Activated CD8-positive, alpha-beta T cell treated with anti-CD3 and anti-CD28 coated beads for 36 hours (primary cell): Measurements from ENCODE around the gene TTC33. TPM values are rescaled to one million over a fixed set of nuclear protein-coding genes. Genes with fewer than 3 reads are reported as not detected.
A peak's percentile ranks its signal among the peaks of the same experiment; 100 is the strongest.

Source experiments
- ATAC-seq: fragments of 200-7000 bp; cut with Tn5 transposase; one replicate; pipeline ENCODE4 v1.10.0; 2021; ENCODE audit warnings: mild to moderate bottlenecking, moderate library complexity
- CTCF ChIA-PET: fragments of 350-600 bp; sonication (Branson Sonifier 250); formaldehyde crosslinking; loops from one replicate; lab custom pipeline; 2021; ENCODE audit warnings: antibody characterized with exemption; lab: Charles Lee
- POLR2A ChIA-PET: fragments of 350-600 bp; sonication (Branson Sonifier 250); formaldehyde crosslinking; loops from one replicate; lab custom pipeline; 2021; ENCODE audit warnings: antibody characterized with exemption; lab: Charles Lee
- DNase-seq: peaks from one replicate; pipeline ENCODE4 v3.0.0-alpha.2; 2020
- H3K27ac Mint-ChIP-seq: one replicate; pipeline ENCODE4 v1.8.0; 2021; ENCODE audit warnings: mild to moderate bottlenecking, mixed read lengths
- H3K27me3 Mint-ChIP-seq: one replicate; pipeline ENCODE4 v1.8.0; 2021; ENCODE audit warnings: mixed read lengths
- H3K36me3 Mint-ChIP-seq: one replicate; pipeline ENCODE4 v1.8.0; 2021; ENCODE audit warnings: low read depth, mixed read lengths
- H3K4me1 Mint-ChIP-seq: one replicate; pipeline ENCODE4 v1.8.0; 2021; ENCODE audit warnings: low read depth, mixed read lengths
- H3K4me3 Mint-ChIP-seq: one replicate; pipeline ENCODE4 v1.8.0; 2021; ENCODE audit warnings: mild to moderate bottlenecking, moderate library complexity, mixed read lengths
- H3K9me3 Mint-ChIP-seq: one replicate; pipeline ENCODE4 v1.8.0; 2021; ENCODE audit warnings: mixed read lengths
- CTCF ChIP-seq: fragments of 200-600 bp; IDR thresholded peaks from one replicate; pipeline ENCODE4 v1.8.0; 2022; ENCODE audit warnings: antibody characterized with exemption, mild to moderate bottlenecking
- intact Hi-C: fragments of 100-400 bp; cut with micrococcal nuclease; formaldehyde crosslinking; loops from one replicate; pipeline ENCODE4 v1.10.0; 2022
- total RNA-seq, 2 experiments: library from RNA; stranded (reverse); gene quantifications; one replicate each; pipeline ENCODE4 v1.2.3, GENCODE V29; 2021

TTC33 gene
- total RNA-seq, 2 experiments from 2014 or later: 21.4 to 21.5 TPM

DNA sequence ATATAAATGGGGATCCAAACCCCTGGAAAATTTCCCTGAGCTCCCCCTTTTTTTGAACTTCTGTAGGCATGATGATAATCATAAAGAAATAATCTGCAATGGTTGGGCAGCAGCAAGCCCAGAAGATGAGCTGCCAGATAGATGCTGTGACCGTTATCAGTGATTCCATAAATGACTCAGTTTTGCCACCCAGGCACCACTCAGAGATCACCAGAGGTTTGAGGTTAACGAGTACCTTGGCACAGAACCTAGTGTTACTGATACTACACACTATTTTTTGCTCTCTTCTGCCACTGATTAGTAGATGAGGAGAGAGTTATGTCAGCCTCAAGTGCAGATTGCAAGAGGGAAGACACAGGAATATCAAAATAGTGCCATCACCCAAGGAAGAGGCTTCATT lies 275.4 kb downstream of the TTC33 start:
- H3K4me3 Mint-ChIP-seq: peak overlapping the region; percentile 51
- no peaks in the 10 kb centered on the region for H3K27me3 Mint-ChIP-seq
- ChIA-PET CTCF (interaction anchor here (0.9 to 1.3 kb wide), 2 partner anchors 41 to 43 kb away, joined by 3 to 5 read pairs; no protein-coding TSS in a partner anchor), POLR2A (interaction anchor here (0.5 to 2.0 kb wide), 7 partner anchors 44 to 263 kb away, joined by 3 to 8 read pairs (median 3); partner anchors contain the start of gene PTGER4)
- TF ChIP-seq CTCF: no peak
- intact Hi-C loops: loop anchor here (1.0 kb wide), 1 partner anchor 96 kb away; no protein-coding TSS in a partner anchor
- peaks cover 59% of the 10 kb centered on the region for H3K4me1 Mint-ChIP-seq
- H3K36me3 Mint-ChIP-seq: no peaks in the 10 kb centered on the region
- no peaks in the 10 kb centered on the region for H3K9me3 Mint-ChIP-seq
- H3K27ac Mint-ChIP-seq: peak overlapping the region; percentile 83
- DNase-seq (peak; percentile 81), ATAC-seq (peak; percentile 78)

DNA sequence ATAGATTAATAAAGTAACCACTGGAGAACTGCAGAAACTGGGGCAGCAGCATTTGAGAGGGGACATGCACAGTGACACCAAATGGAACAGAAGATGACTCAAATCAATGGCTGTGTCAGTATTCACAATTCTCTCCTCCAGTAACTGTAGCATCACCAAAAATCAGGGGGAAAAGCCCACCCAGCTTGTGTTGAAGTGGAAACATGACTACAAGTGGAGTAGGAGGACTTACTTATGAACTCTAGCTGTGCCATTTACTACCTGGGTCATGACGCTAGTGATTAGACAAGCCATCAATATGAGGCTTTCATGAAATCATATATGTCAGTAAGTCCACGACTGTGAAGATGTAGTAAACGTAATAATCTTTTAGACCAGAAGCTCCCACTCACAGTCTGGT lies 275.8 kb downstream of the TTC33 start:
- CTCF ChIA-PET: interaction anchor here (1.3 kb wide), 1 partner anchor 41 kb away, joined by 5 read pairs; no protein-coding TSS in a partner anchor
- TF ChIP-seq CTCF: no peak
- POLR2A ChIA-PET: interaction anchor here (0.5 to 2.0 kb wide), 5 partner anchors 70 to 262 kb away, joined by 3 to 8 read pairs (median 3); partner anchors contain the start of gene PTGER4
- DNase-seq (peak; percentile 50), ATAC-seq (peak; percentile 68)
- peaks cover 59% of the 10 kb centered on the region for H3K4me1 Mint-ChIP-seq
- H3K27ac Mint-ChIP-seq: peak overlapping the region; percentile 83
- H3K27me3 Mint-ChIP-seq: no peaks in the 10 kb centered on the region
- intact Hi-C loops: loop anchor here (1.0 kb wide), 1 partner anchor 96 kb away; no protein-coding TSS in a partner anchor
- H3K36me3 Mint-ChIP-seq: no peaks in the 10 kb centered on the region
- peak overlapping the region; percentile 51 for H3K4me3 Mint-ChIP-seq
- no peaks in the 10 kb centered on the region for H3K9me3 Mint-ChIP-seq

- H3K27ac Mint-ChIP-seq: peak overlapping the region; percentile 83
- DNase-seq (no peak), ATAC-seq (no peak)
- TF ChIP-seq CTCF: no peak
- no peaks in the 10 kb centered on the region for H3K9me3 Mint-ChIP-seq
- H3K4me1 Mint-ChIP-seq: peaks cover 48% of the 10 kb centered on the region
- H3K36me3 Mint-ChIP-seq: no peaks in the 10 kb centered on the region
- H3K4me3 Mint-ChIP-seq: no peak overlapping the region
- intact Hi-C loops: no loop called here
- no peaks in the 10 kb centered on the region for H3K27me3 Mint-ChIP-seq
- CTCF ChIA-PET: interaction anchor here (1.4 kb wide), 1 partner anchor 112 kb away, joined by 3 read pairs; no protein-coding TSS in a partner anchor
- POLR2A ChIA-PET: interaction anchor here (1.0 kb wide), 1 partner anchor 197 kb away, joined by 3 read pairs; no protein-coding TSS in a partner anchor
Observed at GRCh38 chr5:40478766-40479165, 277.0 kb downstream of the TTC33 start.

- CTCF ChIA-PET: interaction anchor here (1.4 kb wide), 1 partner anchor 111 kb away, joined by 3 read pairs; no protein-coding TSS in a partner anchor
- no peak overlapping the region for H3K27ac Mint-ChIP-seq
- H3K27me3 Mint-ChIP-seq: no peaks in the 10 kb centered on the region
- peaks cover 2% of the 10 kb centered on the region for H3K9me3 Mint-ChIP-seq
- intact Hi-C loops: no loop called here
- no peak for DNase-seq
- no peak for ATAC-seq
- H3K4me1 Mint-ChIP-seq: peaks cover 43% of the 10 kb centered on the region
- H3K36me3 Mint-ChIP-seq: no peaks in the 10 kb centered on the region
- TF ChIP-seq CTCF: no peak
- H3K4me3 Mint-ChIP-seq: no peak overlapping the region
- POLR2A ChIA-PET: no interaction called here
Observed at GRCh38 chr5:40477856-40478546, 277.8 kb downstream of the TTC33 start.
